ENCODE data around the gene PPP1R15B. TPM values are rescaled to one million over a fixed set of nuclear protein-coding genes. Genes with fewer than 3 reads are reported as not detected.
"Not testable (repeated sequence)": the region's sequence is repeated elsewhere in the genome, so short reads cannot be mapped to it uniquely, and the experiment has no call there.

Gene PPP1R15B
- total RNA-seq, 2 donors from 2014 or later = 44.8 to 79.2 TPM

- no peaks in the 10 kb centered on the region for H3K27me3 ChIP-seq (ENCODE audit: control insufficient read depth, insufficient read depth, low read length, poor library complexity, severe bottlenecking)
- H3K27me3 Mint-ChIP-seq (ENCODE audit: insufficient read depth) = no peaks in the 10 kb centered on the region
- H3K27ac Mint-ChIP-seq = no peak overlapping the region
- H3K4me3 Mint-ChIP-seq = no peak overlapping the region
- H3K9me3 Mint-ChIP-seq = no peaks in the 10 kb centered on the region
- H3K36me3 Mint-ChIP-seq (ENCODE audit: low read depth) = peaks cover 31% of the 10 kb centered on the region
- peaks cover 7% of the 10 kb centered on the region for H3K4me1 Mint-ChIP-seq
- peaks cover 6% of the 10 kb centered on the region for H3K4me1 ChIP-seq (ENCODE audit: control insufficient read depth, insufficient read depth, low read length)
- H3K27ac ChIP-seq (ENCODE audit: low read depth, low read length) = no peak overlapping the region
- DNase-seq = no peak
- no peaks in the 10 kb centered on the region for H3K9me3 ChIP-seq (ENCODE audit: control insufficient read depth, low read length)
- 92 to 94% methylated on average over 3 to 10 of the region's 10 CpGs for WGBS, 2 experiments (ENCODE audit: insufficient coverage in 1 of 2, insufficient read length in 1 of 2)
- TF ChIP-seq, protein P1, sequence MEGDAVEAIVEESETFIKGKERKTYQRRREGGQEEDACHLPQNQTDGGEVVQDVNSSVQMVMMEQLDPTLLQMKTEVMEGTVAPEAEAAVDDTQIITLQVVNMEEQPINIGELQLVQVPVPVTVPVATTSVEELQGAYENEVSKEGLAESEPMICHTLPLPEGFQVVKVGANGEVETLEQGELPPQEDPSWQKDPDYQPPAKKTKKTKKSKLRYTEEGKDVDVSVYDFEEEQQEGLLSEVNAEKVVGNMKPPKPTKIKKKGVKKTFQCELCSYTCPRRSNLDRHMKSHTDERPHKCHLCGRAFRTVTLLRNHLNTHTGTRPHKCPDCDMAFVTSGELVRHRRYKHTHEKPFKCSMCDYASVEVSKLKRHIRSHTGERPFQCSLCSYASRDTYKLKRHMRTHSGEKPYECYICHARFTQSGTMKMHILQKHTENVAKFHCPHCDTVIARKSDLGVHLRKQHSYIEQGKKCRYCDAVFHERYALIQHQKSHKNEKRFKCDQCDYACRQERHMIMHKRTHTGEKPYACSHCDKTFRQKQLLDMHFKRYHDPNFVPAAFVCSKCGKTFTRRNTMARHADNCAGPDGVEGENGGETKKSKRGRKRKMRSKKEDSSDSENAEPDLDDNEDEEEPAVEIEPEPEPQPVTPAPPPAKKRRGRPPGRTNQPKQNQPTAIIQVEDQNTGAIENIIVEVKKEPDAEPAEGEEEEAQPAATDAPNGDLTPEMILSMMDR (conservative IDR thresholded peaks at IDR 0.05) = no peak
- H3K9ac ChIP-seq (ENCODE audit: extremely low read depth, low read length, poor library complexity, severe bottlenecking) = no peak overlapping the region
- H3K36me3 ChIP-seq (ENCODE audit: control insufficient read depth, insufficient read depth, low read length) = peaks cover 14% of the 10 kb centered on the region
- H3K4me3 ChIP-seq (ENCODE audit: low read length) = no peak overlapping the region
Observed at GRCh38 chr1:204424621-204425020, 13.0 kb upstream of the PPP1R15B start.

DNA sequence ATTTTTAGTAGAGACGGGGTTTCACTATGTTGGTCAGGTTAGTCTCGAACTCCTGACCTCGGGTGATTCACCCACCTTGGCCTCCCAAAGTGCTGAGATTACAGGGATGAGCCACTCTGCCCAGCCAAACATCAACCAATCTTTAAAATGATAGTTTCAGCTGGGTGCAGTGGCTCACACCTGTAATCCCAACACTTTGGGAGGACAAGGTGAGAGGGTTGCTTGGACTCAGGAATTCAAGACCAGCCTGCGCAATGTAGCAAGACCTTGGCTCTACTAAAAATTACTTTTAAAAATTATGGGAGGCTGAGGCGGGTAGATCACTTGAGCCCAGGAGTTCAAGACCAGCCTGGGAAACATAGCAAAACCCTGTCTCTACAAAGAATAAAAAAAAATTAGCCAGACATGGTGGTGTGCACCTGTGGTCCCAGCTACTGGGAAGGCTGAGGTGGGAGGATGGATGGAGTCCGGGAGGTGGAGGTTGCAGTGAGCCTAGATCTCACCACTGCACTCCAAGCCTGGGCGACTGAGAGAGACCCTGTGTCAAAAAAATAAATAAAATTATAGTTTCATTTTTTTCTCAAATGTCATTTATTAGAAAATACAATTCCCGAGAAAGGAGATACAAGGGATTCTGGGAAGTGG lies 10.6 kb upstream of the PPP1R15B start:
- H3K36me3 ChIP-seq (ENCODE audit: control insufficient read depth, insufficient read depth, low read length); DNase-seq; H3K27me3 ChIP-seq (ENCODE audit: control insufficient read depth, insufficient read depth, low read length, poor library complexity, severe bottlenecking); H3K4me1 ChIP-seq (ENCODE audit: control insufficient read depth, insufficient read depth, low read length); H3K27ac Mint-ChIP-seq; H3K4me3 ChIP-seq (ENCODE audit: low read length); H3K4me3 Mint-ChIP-seq; H3K27me3 Mint-ChIP-seq (ENCODE audit: insufficient read depth); H3K9me3 ChIP-seq (ENCODE audit: control insufficient read depth, low read length); H3K27ac ChIP-seq (ENCODE audit: low read depth, low read length); H3K9me3 Mint-ChIP-seq; H3K9ac ChIP-seq (ENCODE audit: extremely low read depth, low read length, poor library complexity, severe bottlenecking): not testable (repeated sequence)
- Mint-ChIP-seq H3K4me1 (peaks cover 27% of the 10 kb centered on the region), H3K36me3 (ENCODE audit: low read depth) (peaks cover 23% of the 10 kb centered on the region)
- WGBS, 2 experiments (ENCODE audit: insufficient coverage in 1 of 2, insufficient read length in 1 of 2) = 93 to 98% methylated on average over 4 to 7 of the region's 8 CpGs

GRCh38 chr1:204421441-204421840 lies 9.8 kb upstream of the PPP1R15B start:
- Histone ChIP-seq H3K4me1 (ENCODE audit: control insufficient read depth, insufficient read depth, low read length) (peaks cover 8% of the 10 kb centered on the region), H3K36me3 (ENCODE audit: control insufficient read depth, insufficient read depth, low read length) (peaks cover under 1% of the 10 kb centered on the region), H3K9me3 (ENCODE audit: control insufficient read depth, low read length) (no peaks in the 10 kb centered on the region), H3K27ac (ENCODE audit: low read depth, low read length) (no peak overlapping the region), H3K4me3 (ENCODE audit: low read length) (no peak overlapping the region), H3K27me3 (ENCODE audit: control insufficient read depth, insufficient read depth, low read length, poor library complexity, severe bottlenecking) (no peaks in the 10 kb centered on the region), H3K9ac (ENCODE audit: extremely low read depth, low read length, poor library complexity, severe bottlenecking) (no peak overlapping the region)
- DNase-seq = no peak
- no peak overlapping the region for H3K4me3 Mint-ChIP-seq
- WGBS, 2 experiments (ENCODE audit: insufficient coverage in 1 of 2, insufficient read length in 1 of 2) = 100% methylated on average over 1 of the region's 1 CpG; no CpG with 5 or more reads in 1 of the 2 experiments
- H3K27me3 Mint-ChIP-seq (ENCODE audit: insufficient read depth) = no peaks in the 10 kb centered on the region
- TF ChIP-seq, protein P1 (conservative IDR thresholded peaks at IDR 0.05) = no peak
- H3K4me1 Mint-ChIP-seq = peaks cover 29% of the 10 kb centered on the region
- H3K27ac Mint-ChIP-seq = no peak overlapping the region
- peaks cover 18% of the 10 kb centered on the region for H3K36me3 Mint-ChIP-seq (ENCODE audit: low read depth)
- H3K9me3 Mint-ChIP-seq = no peaks in the 10 kb centered on the region
